ENCODE results near the gene AMDHD1. TPM values are rescaled to one million over a fixed set of nuclear protein-coding genes. Genes with fewer than 3 reads are reported as not detected.

Gene AMDHD1, protein sequence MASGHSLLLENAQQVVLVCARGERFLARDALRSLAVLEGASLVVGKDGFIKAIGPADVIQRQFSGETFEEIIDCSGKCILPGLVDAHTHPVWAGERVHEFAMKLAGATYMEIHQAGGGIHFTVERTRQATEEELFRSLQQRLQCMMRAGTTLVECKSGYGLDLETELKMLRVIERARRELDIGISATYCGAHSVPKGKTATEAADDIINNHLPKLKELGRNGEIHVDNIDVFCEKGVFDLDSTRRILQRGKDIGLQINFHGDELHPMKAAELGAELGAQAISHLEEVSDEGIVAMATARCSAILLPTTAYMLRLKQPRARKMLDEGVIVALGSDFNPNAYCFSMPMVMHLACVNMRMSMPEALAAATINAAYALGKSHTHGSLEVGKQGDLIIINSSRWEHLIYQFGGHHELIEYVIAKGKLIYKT
- polyA plus RNA-seq (ENCODE audit: insufficient read length in 10 of 10): under 1 TPM in 8 of 10 donors, not detected in 2; 0.08 to 0.32 (median 0.15) TPM
- long read RNA-seq, donor 1: 0 reads
- long read RNA-seq, donor 2: 0 reads
- long read RNA-seq, donor 3: 0 reads
- long read RNA-seq, donor 4: 0 reads
- long read RNA-seq, donor 5: 0 reads
- long read RNA-seq, donor 6: 0 reads
- long read RNA-seq, donor 7: 0 reads
- long read RNA-seq, donor 8: 0 reads
- long read RNA-seq, donor 9: 0 reads

- peak in 2 of 3 donors; percentile 18 to 46 for DNase-seq
Measured at GRCh38 chr12:95943330-95943842, at the start of gene AMDHD1. Gene AMDHD1 (plus strand): TSS chr12:95943331. CDS start chr12:95943399, 68 bp downstream.

- no peak for DNase-seq
Measured at GRCh38 chr12:95896846-95897245, 46.3 kb upstream of the AMDHD1 start.

DNA sequence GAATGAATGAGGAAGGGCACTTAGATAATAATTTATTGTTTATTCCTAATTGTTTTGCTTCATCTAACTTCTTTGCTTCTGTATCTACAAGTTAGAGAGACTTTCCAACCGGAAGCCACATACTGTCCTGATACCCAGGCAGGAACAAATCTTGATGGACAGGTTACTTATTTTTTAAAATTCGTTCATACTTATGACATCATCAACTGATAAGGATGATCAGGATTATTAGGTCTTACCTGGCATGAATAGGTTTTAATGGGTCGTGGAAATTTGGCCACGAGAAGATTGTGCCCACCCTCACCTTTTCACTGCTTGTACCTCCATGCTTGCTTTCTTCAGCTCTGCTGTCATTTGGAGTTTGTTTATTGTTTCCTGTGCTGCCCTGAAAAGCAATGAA, 45.0 kb upstream of the AMDHD1 start:
- DNase-seq: no peak

- peak in 1 of 3 donors; percentile 16 for DNase-seq
Measured at GRCh38 chr12:95908573-95908972, 34.6 kb upstream of the AMDHD1 start.

DNA sequence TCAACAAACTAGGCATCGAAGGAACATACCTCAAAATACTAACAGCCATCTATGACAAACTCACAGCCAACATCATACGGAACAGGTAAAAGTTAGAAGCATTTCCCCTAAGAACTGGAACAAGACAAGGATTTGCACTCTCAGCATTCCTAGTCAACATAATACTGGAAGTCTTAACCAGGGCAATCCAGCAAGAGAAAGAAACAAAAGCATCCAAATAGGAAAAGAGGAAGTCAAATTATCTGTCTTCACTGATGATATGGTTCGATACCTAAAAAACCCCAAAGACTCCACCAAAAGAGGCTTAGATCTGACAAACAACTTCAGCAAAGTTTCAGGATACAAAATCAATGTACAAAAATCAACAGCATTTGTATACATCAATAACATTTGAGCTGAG, 33.3 kb upstream of the AMDHD1 start:
- DNase-seq: no peak

DNA sequence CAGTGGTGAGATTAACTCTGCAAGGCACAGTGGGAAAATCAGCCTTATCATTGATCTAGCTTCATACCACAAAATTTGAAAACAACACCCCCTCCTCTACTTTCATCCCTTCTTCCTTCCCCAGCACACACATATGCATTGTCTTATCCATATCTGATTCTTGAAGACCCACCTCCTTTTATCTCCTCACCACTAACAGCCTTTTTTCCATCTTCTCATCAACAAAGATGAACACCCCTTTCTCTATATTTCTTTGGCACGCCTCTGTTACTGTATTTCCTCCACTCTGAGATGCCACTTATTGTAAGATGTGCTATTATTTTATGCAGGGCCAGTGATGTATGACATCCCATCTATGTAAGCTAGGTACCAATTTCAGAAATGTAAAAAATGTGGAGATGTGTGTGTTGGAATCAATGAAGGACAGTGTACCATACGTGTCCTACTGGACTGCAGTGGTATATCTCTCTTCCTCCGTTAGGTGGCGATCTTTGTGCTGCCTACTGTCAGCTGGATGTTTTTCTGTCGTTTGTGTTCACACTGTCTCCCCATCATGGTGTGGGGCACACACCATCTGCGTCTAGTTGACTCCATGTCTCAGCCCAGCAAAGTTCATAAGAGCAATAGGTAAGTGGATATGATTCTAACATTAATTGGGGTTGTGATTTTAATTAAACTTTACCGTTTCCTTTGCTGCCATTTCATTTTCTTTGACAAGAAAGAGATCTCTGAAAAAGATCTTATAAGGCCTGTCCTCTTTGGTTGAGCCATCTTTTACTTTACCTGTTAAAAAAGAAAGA, 24.7 kb upstream of the AMDHD1 start:
- peak in 2 of 3 donors; percentile 10 to 44 for DNase-seq

DNA sequence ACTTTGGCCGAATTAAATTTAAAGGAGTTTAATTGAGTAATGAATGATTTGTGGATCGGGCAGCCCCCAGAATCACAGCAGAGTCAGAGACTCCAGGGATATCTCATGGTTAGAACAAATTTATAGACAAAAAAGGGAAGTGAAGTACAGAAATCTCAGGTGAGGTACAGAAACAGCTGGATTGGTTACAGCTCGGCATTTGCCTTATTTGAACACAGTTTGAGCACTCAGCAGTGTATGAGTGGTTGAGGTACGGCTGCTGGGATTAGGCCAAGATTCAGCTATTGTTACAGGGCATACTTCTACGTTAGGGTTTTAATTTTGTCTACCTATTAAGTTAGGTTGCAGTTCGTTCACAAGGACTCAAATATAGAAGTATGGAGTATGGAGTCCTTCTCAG, 24.0 kb upstream of the AMDHD1 start:
- no peak for DNase-seq

- DNase-seq: no peak
Measured at GRCh38 chr12:95922231-95922630, 20.9 kb upstream of the AMDHD1 start.

DNA sequence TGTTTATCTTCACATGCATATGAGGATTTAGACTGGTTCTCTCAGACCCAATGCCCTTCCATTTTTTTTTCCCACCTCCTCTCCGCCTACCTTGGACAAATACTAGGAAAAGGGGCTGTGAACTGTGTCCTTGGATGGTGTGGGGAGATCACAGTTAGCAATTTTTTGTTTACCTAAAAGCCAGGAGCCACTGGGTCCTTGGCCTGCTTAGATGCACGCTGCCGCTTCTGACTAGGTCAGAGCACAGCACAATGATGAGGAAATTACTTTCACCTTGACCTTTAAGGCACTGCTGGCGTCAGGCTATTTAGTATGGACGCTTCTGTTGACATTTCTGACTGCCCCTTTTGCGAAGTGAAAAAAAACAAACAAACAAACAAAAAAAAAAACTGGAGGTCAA, 2.6 kb upstream of the AMDHD1 start:
- no peak for DNase-seq

- DNase-seq: peak in 1 of 3 donors; percentile 2
Measured at GRCh38 chr12:95942101-95942523, 1.0 kb upstream of the AMDHD1 start.

GRCh38 chr12:95942524-95943329, 404 bp upstream of the AMDHD1 start, which contains the start of gene CCDC38:
Gene CCDC38 (minus strand): TSS chr12:95942614. CDS start chr12:95936509, 6,105 bp downstream.
- peak; percentile 41 to 79 (median 65) for DNase-seq

DNA sequence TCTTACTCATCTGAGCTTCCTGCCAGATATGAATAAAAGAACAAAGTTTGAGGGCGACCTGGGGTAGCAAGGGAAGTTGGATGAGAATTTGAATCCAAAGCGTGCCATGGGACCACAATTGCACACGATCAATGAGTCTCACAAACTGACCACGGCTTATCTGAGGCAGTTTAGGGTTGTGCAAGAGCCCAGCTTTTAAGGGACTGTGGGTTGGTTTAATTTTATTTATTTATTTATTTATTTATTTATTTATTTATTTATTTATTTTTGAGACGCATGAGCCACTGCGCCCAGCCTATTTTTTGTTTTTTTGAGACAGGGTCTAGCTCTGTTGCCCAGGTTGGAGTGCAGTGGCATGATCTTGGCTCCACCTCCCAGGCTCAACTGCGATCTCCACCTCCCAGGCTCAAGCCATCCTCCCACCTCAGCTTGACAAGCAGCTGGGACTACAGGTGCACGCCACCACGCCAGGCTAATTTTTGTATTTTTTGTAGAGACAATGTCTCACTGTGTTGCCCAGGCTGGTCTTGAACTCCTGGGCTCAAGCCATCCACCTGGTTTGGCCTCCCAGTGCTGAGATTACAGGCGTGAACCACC, 1.1 kb downstream of the AMDHD1 start:
- DNase-seq: no peak

DNA sequence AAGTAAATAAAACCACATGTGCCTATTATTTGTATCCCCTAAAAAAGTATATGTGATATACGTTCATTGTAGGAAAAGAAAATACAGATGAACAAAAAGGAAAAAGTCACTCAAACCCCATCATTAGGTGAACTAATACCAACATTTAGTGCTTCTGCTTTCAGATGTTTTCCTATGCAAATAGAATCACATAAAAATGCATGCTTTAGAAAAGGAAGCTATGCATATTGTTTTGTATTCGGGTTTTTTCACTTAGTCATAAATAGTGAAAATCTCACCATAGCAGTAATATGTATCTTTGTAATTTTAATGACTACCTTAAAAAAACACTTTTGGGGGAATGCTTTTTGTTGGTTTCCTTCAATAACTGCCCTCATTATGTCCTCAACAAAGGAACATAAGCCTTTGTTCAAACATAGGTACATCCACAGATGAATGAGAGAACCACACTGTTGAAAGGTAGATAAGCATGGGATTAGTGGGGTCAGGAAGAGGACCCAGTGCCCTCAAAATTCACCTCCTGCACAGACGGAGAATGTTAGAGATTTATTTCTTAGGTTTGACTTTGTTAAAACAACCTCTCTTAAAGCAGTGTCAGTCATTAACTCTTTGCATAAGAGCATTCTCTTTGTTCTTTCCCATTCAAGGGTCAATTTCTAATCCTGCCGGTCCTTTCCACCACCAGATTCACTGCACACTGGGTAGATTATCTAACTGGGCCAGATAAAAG, 6.5 kb downstream of the AMDHD1 start:
- no peak for DNase-seq

DNA sequence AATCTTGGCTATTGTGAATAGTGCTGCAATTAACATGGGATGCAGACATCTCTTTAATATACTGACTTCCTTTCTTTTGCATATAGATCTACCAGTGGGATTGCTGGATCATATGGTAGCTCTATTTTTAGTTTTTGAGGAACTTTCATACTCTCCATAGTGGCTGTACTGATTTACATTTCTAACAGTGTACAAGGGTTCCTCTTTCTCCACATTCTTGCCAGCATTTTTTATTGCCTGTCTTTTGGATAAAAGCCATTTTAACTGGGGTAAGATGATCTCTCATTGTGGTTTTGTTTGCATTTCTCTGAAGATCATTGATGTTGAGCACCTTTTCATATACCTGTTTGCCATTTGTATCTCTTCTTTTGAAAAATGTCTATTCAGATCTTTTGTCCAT, 8.4 kb downstream of the AMDHD1 start:
- no peak for DNase-seq

DNA sequence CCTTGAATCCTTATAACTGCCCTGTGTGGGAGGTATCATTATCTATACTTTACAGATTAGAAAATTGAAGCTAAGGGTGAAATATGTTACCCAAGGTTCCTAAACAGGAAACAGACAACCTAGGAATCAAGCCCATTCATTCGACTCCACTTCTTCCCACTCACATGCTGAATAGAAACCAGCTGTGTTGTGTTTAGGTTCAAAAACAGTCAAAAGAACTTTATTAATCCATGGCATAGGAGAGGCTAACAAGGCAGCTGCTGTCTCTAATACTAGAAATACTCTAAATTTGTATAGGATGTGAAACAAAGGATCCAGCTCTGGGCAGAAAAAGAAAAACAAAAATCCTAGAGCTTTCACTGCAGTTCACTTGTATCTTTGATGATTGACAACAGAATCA, 9.9 kb downstream of the AMDHD1 start:
- no peak for DNase-seq

- no peak for DNase-seq
Measured at GRCh38 chr12:95955549-95956159, 12.5 kb downstream of the AMDHD1 start.

DNA sequence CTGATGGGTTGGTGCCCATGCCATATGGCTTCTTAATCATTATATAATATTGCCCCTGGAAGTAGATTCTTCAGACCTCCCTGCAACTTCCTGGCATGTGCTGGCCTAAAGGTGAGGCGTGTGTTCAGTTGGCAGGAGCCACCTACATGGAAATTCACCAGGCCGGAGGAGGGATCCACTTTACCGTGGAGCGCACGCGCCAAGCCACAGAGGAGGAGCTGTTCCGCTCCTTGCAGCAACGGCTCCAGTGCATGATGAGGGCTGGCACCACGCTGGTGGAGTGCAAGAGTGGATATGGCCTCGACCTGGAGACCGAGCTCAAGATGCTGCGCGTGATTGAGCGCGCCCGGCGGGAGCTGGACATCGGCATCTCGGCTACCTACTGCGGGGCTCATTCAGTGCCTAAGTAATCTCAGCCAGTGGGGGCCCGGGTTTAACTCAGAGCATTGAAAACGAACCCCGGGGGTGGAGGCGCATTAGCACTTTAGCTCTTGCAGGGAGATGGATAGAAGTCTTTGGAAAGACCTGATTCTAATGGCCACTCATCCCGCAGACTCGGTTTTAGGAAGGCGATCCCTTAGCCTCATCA, 13.5 kb downstream of the AMDHD1 start:
- DNase-seq: no peak

GRCh38 chr12:95959107-95959506, 16.0 kb downstream of the AMDHD1 start:
- peak in 1 of 3 donors; percentile 4 for DNase-seq

GRCh38 chr12:95960241-95960640, 17.1 kb downstream of the AMDHD1 start:
- no peak for DNase-seq
